ENCODE measurements around the gene KPNB1. TPM values are rescaled to one million over a fixed set of nuclear protein-coding genes. Genes with fewer than 3 reads are reported as not detected.

KPNB1 gene
- polyA plus RNA-seq, 1 experiment = 212 TPM

GRCh38 chr17:47687328-47687690 is 37.6 kb downstream of the KPNB1 start:
- Histone ChIP-seq H3K27ac (ENCODE audit: low read depth, low read length) (no peak overlapping the region), H3K4me3 (ENCODE audit: low read depth, low read length) (no peak overlapping the region)
- CTCF ChIA-PET = interaction anchor here (1.4 kb wide), 1 partner anchor 11 kb away, joined by 3 read pairs; no protein-coding TSS in a partner anchor

DNA sequence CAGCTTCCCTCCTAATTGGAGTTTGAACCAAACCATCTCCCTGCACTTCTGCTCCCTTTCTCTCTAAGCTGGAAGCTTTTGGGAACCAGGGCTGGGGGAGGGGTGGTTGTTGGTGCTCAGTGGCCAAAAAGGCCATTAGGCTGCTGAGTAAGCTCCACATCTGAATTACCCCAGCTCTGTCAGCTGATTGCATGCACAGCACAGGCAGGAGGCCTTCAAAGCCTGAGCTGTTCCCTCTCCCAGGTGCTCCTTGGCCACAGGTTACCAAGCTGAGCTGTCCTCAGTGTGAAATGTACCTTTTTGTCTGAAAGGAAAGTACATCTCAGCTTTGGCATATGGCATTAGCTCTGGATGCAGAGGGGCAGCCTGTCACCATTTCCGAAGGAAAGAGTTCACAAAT is 38.0 kb downstream of the KPNB1 start:
- Histone ChIP-seq H3K27ac (ENCODE audit: low read depth, low read length) (peak overlapping the region; percentile 42), H3K27me3 (ENCODE audit: control insufficient read depth, insufficient read depth, low read length) (no peaks in the 10 kb centered on the region), H3K4me3 (ENCODE audit: low read depth, low read length) (no peak overlapping the region), H3K9me3 (ENCODE audit: control insufficient read depth, insufficient read depth, low read length) (no peaks in the 10 kb centered on the region)
- CTCF ChIA-PET = interaction anchor here (0.8 to 1.4 kb wide), 2 partner anchors 10 to 12 kb away, joined by 3 read pairs; no protein-coding TSS in a partner anchor
- POLR2A ChIA-PET = interaction anchor here (0.7 kb wide), 1 partner anchor 10 kb away, joined by 3 read pairs; no protein-coding TSS in a partner anchor
- TF ChIP-seq, protein P1, sequence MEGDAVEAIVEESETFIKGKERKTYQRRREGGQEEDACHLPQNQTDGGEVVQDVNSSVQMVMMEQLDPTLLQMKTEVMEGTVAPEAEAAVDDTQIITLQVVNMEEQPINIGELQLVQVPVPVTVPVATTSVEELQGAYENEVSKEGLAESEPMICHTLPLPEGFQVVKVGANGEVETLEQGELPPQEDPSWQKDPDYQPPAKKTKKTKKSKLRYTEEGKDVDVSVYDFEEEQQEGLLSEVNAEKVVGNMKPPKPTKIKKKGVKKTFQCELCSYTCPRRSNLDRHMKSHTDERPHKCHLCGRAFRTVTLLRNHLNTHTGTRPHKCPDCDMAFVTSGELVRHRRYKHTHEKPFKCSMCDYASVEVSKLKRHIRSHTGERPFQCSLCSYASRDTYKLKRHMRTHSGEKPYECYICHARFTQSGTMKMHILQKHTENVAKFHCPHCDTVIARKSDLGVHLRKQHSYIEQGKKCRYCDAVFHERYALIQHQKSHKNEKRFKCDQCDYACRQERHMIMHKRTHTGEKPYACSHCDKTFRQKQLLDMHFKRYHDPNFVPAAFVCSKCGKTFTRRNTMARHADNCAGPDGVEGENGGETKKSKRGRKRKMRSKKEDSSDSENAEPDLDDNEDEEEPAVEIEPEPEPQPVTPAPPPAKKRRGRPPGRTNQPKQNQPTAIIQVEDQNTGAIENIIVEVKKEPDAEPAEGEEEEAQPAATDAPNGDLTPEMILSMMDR (IDR thresholded peaks at IDR 0.05; ENCODE audit: low read depth, low read length) = no peak
- no peak for DNase-seq (ENCODE audit: low read depth, low spot score)

More at GRCh38 chr17:47687328-47687690, 37.6 kb downstream of the KPNB1 start:
- Histone ChIP-seq H3K27me3 (ENCODE audit: control insufficient read depth, insufficient read depth, low read length) (no peaks in the 10 kb centered on the region), H3K9me3 (ENCODE audit: control insufficient read depth, insufficient read depth, low read length) (no peaks in the 10 kb centered on the region)
- TF ChIP-seq, protein P1 (IDR thresholded peaks at IDR 0.05; ENCODE audit: low read depth, low read length) = no peak
- POLR2A ChIA-PET = no interaction called here
- no peak for DNase-seq (ENCODE audit: low read depth, low spot score)

GRCh38 chr17:47690121-47690520 is 40.4 kb downstream of the KPNB1 start:
- H3K4me3 ChIP-seq (ENCODE audit: low read depth, low read length) = no peak overlapping the region
- TF ChIP-seq, protein P1 (IDR thresholded peaks at IDR 0.05; ENCODE audit: low read depth, low read length) = no peak
- no peak for DNase-seq (ENCODE audit: low read depth, low spot score)
- ChIA-PET POLR2A (no interaction called here), CTCF (no interaction called here)
- H3K9me3 ChIP-seq (ENCODE audit: control insufficient read depth, insufficient read depth, low read length) = no peaks in the 10 kb centered on the region
- H3K27me3 ChIP-seq (ENCODE audit: control insufficient read depth, insufficient read depth, low read length) = no peaks in the 10 kb centered on the region
- no peak overlapping the region for H3K27ac ChIP-seq (ENCODE audit: low read depth, low read length)

DNA sequence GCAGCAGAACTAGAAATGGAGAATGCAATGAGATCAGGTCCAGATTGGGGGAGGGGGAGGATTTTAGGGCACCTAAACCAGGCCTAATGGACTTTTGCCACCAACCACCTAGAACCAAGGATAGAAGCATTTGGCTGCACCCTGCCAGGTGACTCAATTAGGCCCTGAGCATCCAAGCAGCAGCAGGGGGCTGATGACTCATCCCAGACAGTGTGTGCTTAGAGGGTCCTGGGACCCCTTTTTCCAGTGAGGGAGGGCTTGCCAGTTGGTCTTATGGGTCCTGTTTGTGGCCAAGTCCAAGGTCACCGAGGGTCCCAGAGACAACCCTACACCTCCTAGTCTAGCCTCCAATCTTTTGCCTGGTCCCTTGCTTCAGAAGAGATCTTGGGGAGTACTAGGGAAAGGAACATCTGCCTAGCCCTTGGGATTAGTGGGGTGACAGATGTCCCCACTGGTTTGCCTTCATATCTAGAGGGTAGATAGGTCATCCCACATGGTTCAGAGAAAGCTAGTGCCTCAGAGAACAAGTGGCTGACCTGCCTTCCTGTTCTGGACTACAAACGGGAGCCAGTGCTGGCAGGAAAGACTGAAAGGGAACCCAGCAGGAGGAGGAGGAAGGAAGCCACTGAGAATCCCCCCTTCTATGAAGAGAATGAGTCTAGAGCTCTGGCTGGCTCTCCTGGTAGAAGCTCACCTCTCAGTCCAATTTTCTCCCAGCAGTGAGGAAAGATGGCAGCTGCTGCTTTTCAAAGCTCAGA is 42.6 kb downstream of the KPNB1 start:
- CTCF ChIA-PET = no interaction called here

More for the DNA sequence above, 42.6 kb downstream of the KPNB1 start:
- POLR2A ChIA-PET = interaction anchor here (0.6 kb wide), 1 partner anchor 58 kb away, joined by 4 read pairs; no protein-coding TSS in a partner anchor
- no peaks in the 10 kb centered on the region for H3K9me3 ChIP-seq (ENCODE audit: control insufficient read depth, insufficient read depth, low read length)
- no peak overlapping the region for H3K4me3 ChIP-seq (ENCODE audit: low read depth, low read length)
- DNase-seq (ENCODE audit: low read depth, low spot score) = no peak
- no peak overlapping the region for H3K27ac ChIP-seq (ENCODE audit: low read depth, low read length)
- no peaks in the 10 kb centered on the region for H3K27me3 ChIP-seq (ENCODE audit: control insufficient read depth, insufficient read depth, low read length)
- TF ChIP-seq, protein P1 (IDR thresholded peaks at IDR 0.05; ENCODE audit: low read depth, low read length) = no peak
